Tongue (tissue), 2 donors: Measurements from ENCODE around the gene SWT1. TPM values are rescaled to one million over a fixed set of nuclear protein-coding genes. Genes with fewer than 3 reads are reported as not detected.
"Not testable (repeated sequence)": the region's sequence is repeated elsewhere in the genome, so short reads cannot be mapped to it uniquely, and the experiment has no call there.

Experiments
- DNase-seq: peaks from one replicate; pipeline ENCODE4 v3.0.0-alpha.2; 2015
- total RNA-seq: library from RNA; depleted of rRNA; stranded (reverse); fragments of >200 nt; gene quantifications from one replicate; pipeline ENCODE4 v1.2.3, GENCODE V29; 2014

Gene SWT1
- total RNA-seq, 1 donor from 2014 or later, result 14.2 TPM

- no peak for DNase-seq
Observed at GRCh38 chr1:185289880-185290279, 132.9 kb downstream of the SWT1 start.

GRCh38 chr1:185291159-185291558 lies 134.2 kb downstream of the SWT1 start:
- DNase-seq, result no peak

GRCh38 chr1:185291652-185292051 lies 134.7 kb downstream of the SWT1 start:
- DNase-seq, result no peak

DNA sequence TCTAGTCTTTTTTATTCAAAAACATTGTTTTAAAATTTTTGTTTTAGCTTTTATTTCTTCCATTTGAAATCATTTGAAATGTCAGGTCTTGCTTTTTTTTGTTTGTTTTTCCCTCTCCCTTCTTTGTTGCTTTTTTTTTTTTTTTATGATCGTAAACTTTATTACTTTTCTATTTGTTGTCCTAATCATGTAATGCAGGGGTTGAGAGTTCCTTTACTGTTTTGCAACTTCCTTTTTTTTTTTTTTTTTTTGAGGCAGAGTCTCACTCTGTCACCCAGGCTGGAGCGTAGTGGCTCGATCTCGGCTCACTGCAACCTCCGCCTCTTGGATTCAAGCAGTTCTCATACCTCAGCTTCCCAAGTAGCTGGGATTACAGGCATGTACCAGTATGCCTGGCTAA lies 135.3 kb downstream of the SWT1 start:
- DNase-seq, result no peak

DNA sequence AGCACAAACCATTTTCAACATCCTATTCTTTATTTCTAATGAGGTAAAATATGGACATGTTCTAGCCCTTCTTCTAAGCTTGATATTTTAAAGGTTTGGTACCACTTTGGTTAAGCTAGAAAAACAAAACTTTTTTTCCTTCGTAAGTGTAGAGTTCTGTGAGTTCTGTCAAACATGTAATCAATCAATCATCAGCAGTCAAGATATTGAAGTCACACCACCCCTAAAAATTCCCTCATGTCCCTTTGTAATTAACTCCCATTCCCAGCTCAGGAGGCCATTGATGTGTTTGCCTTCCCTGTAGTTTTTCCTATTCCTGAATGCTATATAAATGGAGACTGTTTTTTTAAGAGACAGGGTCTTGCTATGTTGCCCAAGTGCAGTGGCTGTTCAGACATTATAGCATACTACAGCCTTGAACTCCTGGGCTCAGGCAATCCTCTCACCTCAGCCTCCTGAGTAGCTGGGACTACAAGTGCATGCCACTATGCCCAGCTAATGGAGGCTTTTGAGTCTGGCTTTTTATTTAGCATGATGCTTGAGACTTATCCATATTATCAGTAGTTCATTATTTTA lies 137.1 kb downstream of the SWT1 start:
- no peak for DNase-seq

DNA sequence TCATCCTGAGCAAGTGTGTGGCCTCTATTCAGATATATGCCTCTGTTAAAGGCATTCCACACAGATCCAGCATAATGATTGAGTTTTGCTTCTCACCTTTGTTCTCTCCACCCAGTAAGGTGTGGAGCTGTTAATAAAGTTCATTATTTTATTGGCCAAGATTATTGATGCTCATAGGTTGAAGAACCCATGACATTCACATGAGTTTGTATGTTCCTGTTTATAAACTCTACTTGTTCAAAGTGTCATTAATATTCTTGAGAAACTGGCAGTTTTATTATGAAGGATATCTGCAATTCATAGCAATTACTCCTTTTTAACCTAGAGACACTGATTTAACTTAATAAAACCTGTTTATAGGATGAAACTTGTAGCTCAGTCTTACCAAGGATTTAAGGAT lies 138.1 kb downstream of the SWT1 start:
- DNase-seq, result no peak

DNA sequence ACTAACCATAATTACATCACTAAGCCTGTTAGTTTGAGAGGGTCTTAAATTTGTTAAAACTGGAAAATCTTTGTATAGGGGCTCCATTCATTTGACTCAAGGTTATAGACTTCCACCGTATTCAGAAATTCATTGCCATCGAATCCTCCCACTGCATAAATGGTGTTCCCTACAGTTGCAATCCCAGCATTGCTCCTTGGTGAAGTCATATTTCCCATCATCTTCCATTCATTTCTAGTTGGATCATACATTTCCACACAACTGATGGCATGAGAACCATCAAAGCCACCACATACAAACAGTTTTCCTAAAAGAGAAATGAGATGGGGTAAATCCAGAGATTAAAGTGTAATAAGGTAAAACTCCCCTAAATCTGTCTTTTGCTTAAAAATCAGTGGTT lies 141.0 kb downstream of the SWT1 start:
- DNase-seq, result no peak

GRCh38 chr1:185300152-185300551 lies 143.2 kb downstream of the SWT1 start:
- DNase-seq, result no peak

DNA sequence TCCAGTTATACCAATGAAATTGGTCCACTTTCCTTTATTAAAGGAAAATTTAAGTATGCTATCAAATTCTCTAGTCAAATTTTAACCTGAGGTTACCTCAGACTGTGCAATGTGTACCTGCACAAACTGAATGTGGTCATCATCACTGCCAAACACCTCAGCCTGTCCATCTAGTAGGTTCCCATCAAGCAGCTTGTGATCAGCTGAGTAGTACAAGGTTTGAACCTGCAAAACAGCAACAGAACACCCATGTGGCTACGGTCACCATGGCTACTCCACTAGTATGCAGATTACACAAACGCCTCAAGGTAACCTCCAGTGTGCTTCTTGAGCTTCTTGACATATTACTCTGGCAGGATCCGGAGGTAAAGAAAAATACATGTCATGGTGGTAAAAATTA lies 148.5 kb downstream of the SWT1 start:
- DNase-seq, result no peak

- no peak for DNase-seq
Observed at GRCh38 chr1:185308126-185308525, 151.2 kb downstream of the SWT1 start.

- no peak for DNase-seq
Observed at GRCh38 chr1:185309566-185309965, 152.6 kb downstream of the SWT1 start.

DNA sequence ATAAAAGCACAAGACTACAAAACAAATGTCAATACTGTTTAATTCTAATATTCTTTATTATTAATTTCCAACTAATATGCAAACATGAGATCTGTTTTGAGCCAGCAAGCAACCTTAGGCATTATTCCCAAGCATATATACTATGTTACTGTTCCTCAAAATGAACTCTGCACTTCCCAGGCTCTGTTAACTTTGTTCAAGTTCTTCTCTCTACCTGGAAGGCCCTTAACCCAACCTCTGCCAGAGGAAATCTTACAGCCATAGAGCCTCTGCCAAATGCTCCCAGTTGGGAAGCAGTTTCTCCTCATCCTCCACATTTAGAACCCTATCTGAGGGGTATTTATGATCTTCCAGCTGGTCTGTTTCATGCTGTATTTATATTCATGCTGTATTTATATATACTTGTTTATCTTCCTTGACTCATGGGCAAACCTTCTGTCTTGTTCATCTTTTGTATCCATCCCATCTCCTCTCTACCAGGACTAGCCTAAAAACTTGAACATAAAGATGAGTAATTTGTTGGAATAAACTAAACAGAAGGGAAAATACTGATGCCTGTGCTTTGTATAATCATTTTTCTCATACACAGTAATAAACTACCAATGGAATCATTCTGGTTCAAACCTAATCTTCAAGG lies 154.7 kb downstream of the SWT1 start:
- DNase-seq, result no peak

DNA sequence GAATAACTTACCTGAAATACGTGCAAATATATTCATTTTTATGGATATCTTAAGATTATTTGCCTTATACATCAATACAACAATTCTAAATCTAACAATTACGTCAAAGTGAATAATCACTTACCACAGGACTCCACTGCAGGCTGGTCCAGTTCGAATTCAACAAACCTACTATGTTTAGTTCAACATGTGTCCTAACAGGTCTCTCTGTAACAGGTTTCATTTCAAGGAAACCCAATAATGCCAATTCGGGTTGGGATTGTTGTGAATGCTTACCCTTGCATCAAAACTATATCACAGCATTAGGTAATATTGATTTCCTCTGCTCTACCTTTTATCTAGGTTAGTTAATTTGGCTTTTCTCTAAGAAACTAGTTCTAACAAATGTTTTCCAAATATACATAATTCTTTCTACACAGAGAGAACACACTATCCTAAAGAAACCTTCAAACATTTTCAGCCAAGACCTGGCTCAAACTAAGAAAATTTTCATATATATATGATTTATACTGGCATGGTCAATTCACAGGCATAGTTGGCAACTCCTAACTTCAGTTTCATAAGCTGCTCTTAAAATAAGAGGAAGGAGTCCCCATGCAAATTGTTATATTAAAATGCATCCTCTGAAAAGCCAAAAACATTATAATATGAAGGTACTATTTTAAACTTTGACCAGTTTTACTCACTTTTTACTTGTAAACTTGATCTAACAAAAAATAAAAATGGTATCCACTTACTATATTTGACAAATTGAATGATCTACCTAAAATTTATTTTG lies 155.6 kb downstream of the SWT1 start:
- no peak for DNase-seq

DNA sequence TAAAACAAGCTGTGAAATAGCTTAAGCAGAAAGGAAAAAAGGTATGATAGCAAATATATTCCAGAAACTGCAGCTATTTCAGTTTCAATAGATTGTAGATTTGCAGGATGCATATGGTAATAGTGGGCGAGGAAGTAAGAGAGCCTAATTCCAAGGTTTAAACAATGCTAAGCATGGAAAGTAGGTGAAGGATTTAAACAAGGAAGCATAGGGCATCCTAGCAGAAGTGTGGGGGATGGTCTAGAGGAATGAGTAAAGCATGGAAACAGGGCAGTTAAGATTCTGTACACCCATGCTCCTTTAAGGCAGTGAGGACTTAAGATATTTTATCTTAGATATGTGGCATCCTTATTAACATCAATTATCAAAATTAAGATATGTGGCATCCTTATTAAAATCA lies 157.4 kb downstream of the SWT1 start:
- DNase-seq, result no peak

GRCh38 chr1:185315445-185316071 lies 158.6 kb downstream of the SWT1 start:
- no peak for DNase-seq

DNA sequence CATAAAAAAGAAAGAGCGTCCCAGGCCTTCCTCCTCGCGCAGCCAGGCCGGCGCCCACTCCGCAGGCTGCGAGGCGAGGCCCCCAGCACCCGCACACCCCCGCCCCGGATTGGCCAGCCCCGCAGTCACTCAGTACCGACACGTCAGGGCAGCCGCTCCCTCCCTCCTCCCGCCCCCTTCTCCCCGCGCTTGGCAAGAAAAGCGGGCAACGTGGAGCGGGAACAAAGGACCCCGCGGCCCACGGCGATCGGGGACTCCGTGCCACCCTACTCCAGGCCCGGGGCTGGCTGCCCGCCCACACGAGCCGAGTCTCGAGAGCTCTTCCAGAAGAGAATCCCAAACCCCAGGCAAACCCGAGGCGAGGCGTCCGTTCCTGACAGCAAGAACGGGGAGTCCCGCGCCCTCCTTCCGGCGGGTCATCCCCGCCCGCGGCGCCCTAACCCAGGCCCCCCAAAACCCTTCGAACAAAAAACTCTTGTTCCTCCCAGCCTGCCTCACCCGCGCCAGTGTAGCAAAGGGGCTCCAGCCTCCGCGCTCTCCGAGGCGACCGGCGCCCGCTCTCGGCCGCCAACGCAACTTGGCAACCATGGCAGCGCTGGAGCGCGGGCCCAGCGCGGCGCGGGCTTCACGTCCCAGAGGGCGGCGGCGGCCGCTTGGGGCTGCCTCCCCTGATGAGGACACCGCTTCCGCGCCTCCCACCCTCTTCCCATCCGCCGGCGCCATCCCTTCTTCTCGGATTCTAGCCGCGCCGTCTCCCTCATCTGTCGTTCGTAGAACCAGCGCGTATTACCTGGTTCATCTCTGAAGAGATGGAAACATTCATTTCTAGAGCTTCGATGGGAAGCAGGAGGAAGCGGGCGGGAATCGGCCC lies 159.4 kb downstream of the SWT1 start:
- peak; percentile 96 for DNase-seq

- peak; percentile 97 for DNase-seq
Observed at GRCh38 chr1:185317034-185317885, 160.3 kb downstream of the SWT1 start, which contains the start of gene IVNS1ABP. Gene IVNS1ABP (minus strand): TSS chr1:185317243. CDS start chr1:185309493, 7,750 bp downstream.

- DNase-seq, result no peak
Observed at GRCh38 chr1:185317886-185318310, 160.9 kb downstream of the SWT1 start.

DNA sequence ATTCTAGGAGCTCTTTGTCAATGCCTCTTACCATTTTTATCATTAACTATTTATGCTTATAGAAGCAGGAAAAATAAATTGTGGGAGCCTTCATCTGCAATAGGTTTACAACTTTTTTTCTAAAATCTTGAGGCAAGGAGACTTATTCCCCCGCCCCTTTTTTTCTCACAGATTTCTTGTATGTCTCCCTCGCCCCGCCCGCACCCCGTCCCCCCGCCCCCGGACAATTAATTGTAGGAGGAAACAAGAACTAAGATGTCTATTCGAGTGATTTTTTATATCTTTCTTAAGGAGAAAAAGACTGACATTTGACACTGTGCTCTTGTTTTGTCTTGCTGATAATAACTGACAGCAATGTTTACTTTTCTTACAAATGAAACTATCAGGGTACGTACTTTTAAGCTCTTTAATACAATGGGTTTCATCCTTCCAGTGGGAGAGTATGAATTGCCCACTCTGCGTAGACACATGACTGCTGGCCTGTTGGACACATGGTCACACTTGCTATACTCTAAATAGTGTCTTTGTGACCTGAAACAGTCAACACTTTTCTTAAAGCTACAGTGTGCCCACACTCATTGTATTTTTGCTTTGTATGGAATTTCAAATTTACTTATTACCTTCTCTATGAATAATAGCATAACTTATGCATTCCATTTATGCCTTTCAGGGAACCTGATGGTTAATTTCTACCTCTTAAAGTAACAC lies 161.6 kb downstream of the SWT1 start:
- no peak for DNase-seq

DNA sequence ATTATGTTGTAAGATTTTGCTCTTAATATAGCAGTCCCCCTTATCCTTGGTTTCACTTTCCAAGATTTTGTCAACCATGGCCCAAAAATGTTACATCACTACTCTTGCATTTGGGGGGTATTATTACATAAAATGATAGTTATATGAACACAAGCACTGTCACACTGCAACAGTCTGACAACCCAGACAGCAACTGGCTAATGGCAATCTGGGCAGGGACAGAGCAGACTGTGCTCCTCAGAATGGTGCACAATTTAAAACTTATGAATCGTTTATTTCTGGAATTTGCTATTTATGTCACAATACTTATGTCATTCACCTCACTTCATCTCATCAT lies 162.1 kb downstream of the SWT1 start:
- DNase-seq, result no peak

- not testable (repeated sequence) for DNase-seq
Observed at GRCh38 chr1:185321104-185321503, 164.1 kb downstream of the SWT1 start.
